AG08395 (cell line): ENCODE results near the gene OR2T34.
"Not testable (repeated sequence)": the region's sequence is repeated elsewhere in the genome, so short reads cannot be mapped to it uniquely, and the experiment has no call there.

Experiments
- DNase-seq: peaks from one replicate; pipeline ENCODE4 v3.0.0; 2012; ENCODE audit warnings: mixed read lengths, low spot score

The OR2T34 gene

DNA sequence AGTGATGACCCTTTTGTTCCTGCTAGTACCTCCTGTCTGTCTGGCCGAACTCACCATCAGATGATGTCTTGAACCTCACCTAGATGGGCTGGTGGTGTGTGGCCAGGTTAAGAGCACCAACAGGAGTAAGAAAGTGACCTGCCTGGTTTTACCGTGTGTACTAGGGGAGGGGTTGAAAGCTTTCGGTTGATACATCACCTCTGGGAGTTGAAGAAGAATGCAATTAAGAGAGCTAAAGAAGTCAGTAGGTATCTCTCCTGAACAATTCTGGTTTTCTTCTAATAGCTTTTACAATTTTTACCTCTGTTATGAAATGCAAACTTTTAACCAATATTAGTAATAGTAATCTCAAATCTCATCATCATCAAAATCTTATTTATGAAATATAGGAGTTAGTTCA, 11.9 kb downstream of the OR2T34 start, which contains the start of gene OR2T29:
TSS of gene OR2T29 (minus strand) at position 101 of the 400 bp plus-strand sequence. CDS start 3,281 bp downstream, outside the sequence.
- not testable (repeated sequence) for DNase-seq

DNA sequence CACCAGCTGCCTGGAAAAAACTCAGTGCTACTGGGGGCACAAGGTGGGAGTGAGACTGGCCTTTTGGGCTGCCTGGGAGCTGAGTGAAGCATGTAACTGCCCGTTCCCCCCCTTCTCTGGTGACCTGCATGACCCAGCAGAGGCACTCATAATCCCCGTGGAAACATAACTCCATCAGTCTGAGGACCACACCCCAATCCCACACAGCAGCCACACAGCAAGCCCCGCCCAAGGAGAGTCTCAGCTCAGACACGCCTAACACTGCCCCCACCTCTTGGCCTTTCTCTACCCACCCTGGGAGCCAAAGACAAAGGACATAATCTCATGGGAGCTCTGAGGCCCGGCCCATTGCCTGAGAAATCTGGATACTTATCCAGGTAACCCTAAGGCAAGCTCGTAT, 23.5 kb downstream of the OR2T34 start:
- not testable (repeated sequence) for DNase-seq

DNA sequence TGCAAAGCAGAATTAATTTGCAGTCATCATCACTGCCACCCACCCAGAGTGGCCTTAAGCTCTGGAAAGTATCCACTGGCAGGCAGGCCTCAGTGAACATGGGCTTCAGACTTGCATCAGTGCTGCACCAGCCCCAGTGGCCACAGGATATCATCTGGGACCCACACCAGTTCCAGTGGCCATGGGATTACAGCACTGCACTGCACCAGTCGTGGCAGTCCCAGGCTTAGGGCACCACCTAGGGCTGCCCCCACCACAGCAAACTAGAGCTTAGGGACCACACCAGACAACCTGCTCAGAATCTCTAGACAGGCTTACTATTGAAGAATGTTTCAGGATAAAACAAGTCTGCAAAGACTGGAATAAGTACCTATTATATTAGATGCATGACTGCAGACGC, 27.2 kb downstream of the OR2T34 start:
- DNase-seq, result not testable (repeated sequence)

DNA sequence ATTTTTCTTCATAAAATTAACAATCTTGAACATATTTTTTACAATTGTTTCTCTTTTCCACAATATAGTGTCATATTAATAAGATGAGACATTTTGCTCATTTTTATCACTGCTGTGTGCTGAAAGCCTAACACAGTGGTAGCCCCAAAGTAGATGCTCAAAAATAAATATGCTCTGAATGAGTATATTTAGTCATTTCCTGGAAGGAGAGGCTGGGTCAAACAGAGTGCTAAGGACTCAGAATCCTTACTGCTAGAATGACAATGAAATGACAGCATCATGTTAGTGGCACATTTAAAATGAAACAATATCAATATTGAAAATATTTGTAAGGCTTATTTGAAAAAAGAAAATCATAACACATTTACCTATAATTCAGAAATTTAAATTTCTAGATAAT, 37.1 kb downstream of the OR2T34 start:
- not testable (repeated sequence) for DNase-seq
